ENCODE data around the gene ANXA4. TPM values are rescaled to one million over a fixed set of nuclear protein-coding genes. Genes with fewer than 3 reads are reported as not detected.
A peak's percentile ranks its signal among the peaks of the same experiment; 100 is the strongest.

The ANXA4 gene
- total and polyA plus RNA-seq, 2 of the 13 experiments (the other 11 are each of a cell fraction or from before 2014, with no cell fraction given) = 155 to 168 TPM

DNA sequence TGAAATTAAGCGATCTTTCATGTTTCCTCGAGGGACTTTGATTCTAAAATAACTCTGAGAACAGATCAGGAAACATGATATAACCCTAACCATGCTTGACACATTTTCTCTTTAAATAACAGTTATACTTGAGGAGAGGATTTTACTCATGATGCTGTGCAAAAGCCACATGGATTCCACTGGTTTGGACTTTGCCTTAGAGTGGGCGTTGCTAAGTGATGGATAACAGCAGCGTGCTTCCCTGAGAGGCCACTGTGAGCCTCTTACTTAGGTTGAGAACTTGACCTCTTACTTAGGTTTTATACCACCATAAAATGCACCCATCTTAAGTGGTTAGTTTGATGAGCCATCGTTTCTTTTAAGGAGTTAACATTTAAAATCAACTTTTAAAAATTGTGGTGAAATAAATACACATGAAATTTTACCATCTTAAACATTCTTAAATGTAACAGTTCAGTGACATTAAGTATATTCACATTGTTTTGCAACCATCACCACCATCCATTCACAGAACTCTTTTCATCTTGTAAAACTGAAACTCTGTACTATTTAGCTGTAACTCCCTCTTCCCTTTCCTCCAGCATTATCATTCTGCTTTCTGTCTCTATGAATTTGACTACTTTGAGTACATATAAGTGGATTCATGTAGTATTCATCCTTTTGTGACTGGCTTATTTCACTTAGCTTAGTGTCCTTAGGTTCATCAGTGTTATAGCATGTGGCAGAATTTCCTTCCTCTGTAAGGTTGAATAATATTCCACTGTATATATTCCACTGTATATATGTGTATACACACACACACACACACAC is 22.6 kb downstream of the ANXA4 start (continued):
- TF ChIP-seq, protein P1, sequence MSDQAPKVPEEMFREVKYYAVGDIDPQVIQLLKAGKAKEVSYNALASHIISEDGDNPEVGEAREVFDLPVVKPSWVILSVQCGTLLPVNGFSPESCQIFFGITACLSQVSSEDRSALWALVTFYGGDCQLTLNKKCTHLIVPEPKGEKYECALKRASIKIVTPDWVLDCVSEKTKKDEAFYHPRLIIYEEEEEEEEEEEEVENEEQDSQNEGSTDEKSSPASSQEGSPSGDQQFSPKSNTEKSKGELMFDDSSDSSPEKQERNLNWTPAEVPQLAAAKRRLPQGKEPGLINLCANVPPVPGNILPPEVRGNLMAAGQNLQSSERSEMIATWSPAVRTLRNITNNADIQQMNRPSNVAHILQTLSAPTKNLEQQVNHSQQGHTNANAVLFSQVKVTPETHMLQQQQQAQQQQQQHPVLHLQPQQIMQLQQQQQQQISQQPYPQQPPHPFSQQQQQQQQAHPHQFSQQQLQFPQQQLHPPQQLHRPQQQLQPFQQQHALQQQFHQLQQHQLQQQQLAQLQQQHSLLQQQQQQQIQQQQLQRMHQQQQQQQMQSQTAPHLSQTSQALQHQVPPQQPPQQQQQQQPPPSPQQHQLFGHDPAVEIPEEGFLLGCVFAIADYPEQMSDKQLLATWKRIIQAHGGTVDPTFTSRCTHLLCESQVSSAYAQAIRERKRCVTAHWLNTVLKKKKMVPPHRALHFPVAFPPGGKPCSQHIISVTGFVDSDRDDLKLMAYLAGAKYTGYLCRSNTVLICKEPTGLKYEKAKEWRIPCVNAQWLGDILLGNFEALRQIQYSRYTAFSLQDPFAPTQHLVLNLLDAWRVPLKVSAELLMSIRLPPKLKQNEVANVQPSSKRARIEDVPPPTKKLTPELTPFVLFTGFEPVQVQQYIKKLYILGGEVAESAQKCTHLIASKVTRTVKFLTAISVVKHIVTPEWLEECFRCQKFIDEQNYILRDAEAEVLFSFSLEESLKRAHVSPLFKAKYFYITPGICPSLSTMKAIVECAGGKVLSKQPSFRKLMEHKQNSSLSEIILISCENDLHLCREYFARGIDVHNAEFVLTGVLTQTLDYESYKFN (CRISPR knock-in tag; conservative IDR thresholded peaks at IDR 0.05) = peak; percentile 69
- peak; percentile 41 for TF ChIP-seq ASH2L (IDR thresholded peaks at IDR 0.05; ENCODE audit: insufficient read length, low read depth, low read length)
- TF ChIP-seq SIN3A (IDR thresholded peaks at IDR 0.05; ENCODE audit: borderline replicate concordance, low read depth, low read length) = 0 out of 2 replicates have a peak, but pooled peaks have one; percentile 53
- peak; percentile 81 for TF ChIP-seq HNF4G (IDR thresholded peaks at IDR 0.05; ENCODE audit: borderline replicate concordance, low read depth, low read length)
- TF ChIP-seq HNF4G (CRISPR knock-in tag; IDR thresholded peaks at IDR 0.05; ENCODE audit: borderline replicate concordance, low read depth) = no peak
- TF ChIP-seq RARA (CRISPR knock-in tag; IDR thresholded peaks at IDR 0.05) = 0 out of 2 replicates have a peak, but pooled peaks have one; percentile 32
- TF ChIP-seq ZNF761 (CRISPR knock-in tag; conservative IDR thresholded peaks at IDR 0.05) = no peak
- TF ChIP-seq TBX2 (CRISPR knock-in tag; IDR thresholded peaks at IDR 0.05; ENCODE audit: borderline replicate concordance) = peak; percentile 20; the same call in 1 of the 2 replicates
- TF ChIP-seq NAIF1 (CRISPR knock-in tag; IDR thresholded peaks at IDR 0.05; ENCODE audit: borderline replicate concordance) = no peak
- TF ChIP-seq, protein P2, sequence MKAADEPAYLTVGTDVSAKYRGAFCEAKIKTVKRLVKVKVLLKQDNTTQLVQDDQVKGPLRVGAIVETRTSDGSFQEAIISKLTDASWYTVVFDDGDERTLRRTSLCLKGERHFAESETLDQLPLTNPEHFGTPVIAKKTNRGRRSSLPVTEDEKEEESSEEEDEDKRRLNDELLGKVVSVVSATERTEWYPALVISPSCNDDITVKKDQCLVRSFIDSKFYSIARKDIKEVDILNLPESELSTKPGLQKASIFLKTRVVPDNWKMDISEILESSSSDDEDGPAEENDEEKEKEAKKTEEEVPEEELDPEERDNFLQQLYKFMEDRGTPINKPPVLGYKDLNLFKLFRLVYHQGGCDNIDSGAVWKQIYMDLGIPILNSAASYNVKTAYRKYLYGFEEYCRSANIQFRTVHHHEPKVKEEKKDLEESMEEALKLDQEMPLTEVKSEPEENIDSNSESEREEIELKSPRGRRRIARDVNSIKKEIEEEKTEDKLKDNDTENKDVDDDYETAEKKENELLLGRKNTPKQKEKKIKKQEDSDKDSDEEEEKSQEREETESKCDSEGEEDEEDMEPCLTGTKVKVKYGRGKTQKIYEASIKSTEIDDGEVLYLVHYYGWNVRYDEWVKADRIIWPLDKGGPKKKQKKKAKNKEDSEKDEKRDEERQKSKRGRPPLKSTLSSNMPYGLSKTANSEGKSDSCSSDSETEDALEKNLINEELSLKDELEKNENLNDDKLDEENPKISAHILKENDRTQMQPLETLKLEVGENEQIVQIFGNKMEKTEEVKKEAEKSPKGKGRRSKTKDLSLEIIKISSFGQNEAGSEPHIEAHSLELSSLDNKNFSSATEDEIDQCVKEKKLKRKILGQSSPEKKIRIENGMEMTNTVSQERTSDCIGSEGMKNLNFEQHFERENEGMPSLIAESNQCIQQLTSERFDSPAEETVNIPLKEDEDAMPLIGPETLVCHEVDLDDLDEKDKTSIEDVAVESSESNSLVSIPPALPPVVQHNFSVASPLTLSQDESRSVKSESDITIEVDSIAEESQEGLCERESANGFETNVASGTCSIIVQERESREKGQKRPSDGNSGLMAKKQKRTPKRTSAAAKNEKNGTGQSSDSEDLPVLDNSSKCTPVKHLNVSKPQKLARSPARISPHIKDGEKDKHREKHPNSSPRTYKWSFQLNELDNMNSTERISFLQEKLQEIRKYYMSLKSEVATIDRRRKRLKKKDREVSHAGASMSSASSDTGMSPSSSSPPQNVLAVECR (CRISPR knock-in tag; IDR thresholded peaks at IDR 0.05; ENCODE audit: borderline replicate concordance) = peak; percentile 42; the same call in 1 of the 2 replicates
- TF ChIP-seq NR2F1 (CRISPR knock-in tag; IDR thresholded peaks at IDR 0.05) = peak in 1 of 2 experiments; percentile 27; a peak in 1 of 4 replicates
- TF ChIP-seq ZNF644 (CRISPR knock-in tag; IDR thresholded peaks at IDR 0.05; ENCODE audit: low read depth) = peak; percentile 94

All from HepG2 (cell line).